WTC11 (cell line): Measurements from ENCODE around the gene RIPOR2. TPM values are rescaled to one million over a fixed set of nuclear protein-coding genes. Genes with fewer than 3 reads are reported as not detected.

Experiments used
- ATAC-seq: fragments of 200-7000 bp; cut with Tn5 transposase; 2 replicates; pipeline ENCODE4 v1.10.0; 2021; ENCODE audit warnings: mild to moderate bottlenecking, moderate library complexity
- CTCF ChIA-PET: fragments of 300-600 bp; sonication (Branson Sonifier 250); formaldehyde crosslinking; loops from one replicate; lab custom pipeline; 2021; ENCODE audit warnings: antibody characterized with exemption; lab: Charles Lee
- POLR2A ChIA-PET: fragments of 350-600 bp; sonication (Branson Sonifier 250); formaldehyde crosslinking; loops from one replicate; lab custom pipeline; 2021; ENCODE audit warnings: antibody characterized with exemption; lab: Charles Lee
- DNase-seq: peaks from one replicate; pipeline ENCODE4 v3.0.0; 2021; ENCODE audit warnings: low spot score
- H3K27ac Mint-ChIP-seq: 2 replicates; pipeline ENCODE4 v1.8.0; 2021; ENCODE audit warnings: mixed read lengths
- H3K27me3 Mint-ChIP-seq: 2 replicates; pipeline ENCODE4 v1.8.0; 2021; ENCODE audit warnings: low read depth, mild to moderate bottlenecking, moderate library complexity, mixed read lengths
- H3K36me3 Mint-ChIP-seq: 2 replicates; pipeline ENCODE4 v1.8.0; 2021; ENCODE audit warnings: mixed read lengths
- H3K4me1 Mint-ChIP-seq: 2 replicates; pipeline ENCODE4 v1.8.0; 2022; ENCODE audit warnings: mixed read lengths
- H3K4me3 Mint-ChIP-seq: 2 replicates; pipeline ENCODE4 v1.8.0; 2021; ENCODE audit warnings: mild to moderate bottlenecking, moderate library complexity, mixed read lengths
- H3K9me3 Mint-ChIP-seq: 2 replicates; pipeline ENCODE4 v1.8.0; 2021; ENCODE audit warnings: mixed read lengths
- ESRRA ChIP-seq: sonication (generic); formaldehyde crosslinking; IDR thresholded peaks from 2 replicates; pipeline ENCODE4 v1.8.1; 2022; ENCODE audit warnings: mild to moderate bottlenecking, missing genetic modification reagents, borderline replicate concordance
- FOXJ3 ChIP-seq: sonication (generic); formaldehyde crosslinking; IDR thresholded peaks from 2 replicates; pipeline ENCODE4 v1.9.0; 2021; ENCODE audit warnings: missing genetic modification reagents, mild to moderate bottlenecking, borderline replicate concordance
- FOXP1 ChIP-seq: sonication (generic); formaldehyde crosslinking; IDR thresholded peaks from 2 replicates; pipeline ENCODE4 v1.8.0; 2022; ENCODE audit warnings: missing genetic modification reagents, mild to moderate bottlenecking, moderate library complexity, borderline replicate concordance
- GABPB1 ChIP-seq: sonication (generic); formaldehyde crosslinking; IDR thresholded peaks from 2 replicates; pipeline ENCODE4 v1.8.1; 2023; ENCODE audit warnings: mild to moderate bottlenecking, missing genetic modification reagents
- KAT7 ChIP-seq: sonication (generic); formaldehyde crosslinking; IDR thresholded peaks from 2 replicates; pipeline ENCODE4 v1.8.1; 2023; ENCODE audit warnings: missing genetic modification reagents, mild to moderate bottlenecking, borderline replicate concordance
- NR3C1 ChIP-seq: sonication (generic); formaldehyde crosslinking; conservative IDR thresholded peaks from 2 replicates; pipeline ENCODE4 v1.8.1; 2023; ENCODE audit warnings: low read depth, mild to moderate bottlenecking, missing genetic modification reagents
- RORB ChIP-seq: fragments of 250-450 bp; sonication (Bioruptor Pico); IDR thresholded peaks from 2 replicates; pipeline ENCODE4 v1.9.0; 2021; ENCODE audit warnings: mild to moderate bottlenecking
- ZNF138 ChIP-seq: sonication (generic); formaldehyde crosslinking; conservative IDR thresholded peaks from 2 replicates; pipeline ENCODE4 v1.8.1; 2022; ENCODE audit warnings: mild to moderate bottlenecking, moderate library complexity, missing genetic modification reagents
- ZNF232 ChIP-seq: sonication (generic); formaldehyde crosslinking; IDR thresholded peaks from 2 replicates; pipeline ENCODE4 v1.8.0; 2022; ENCODE audit warnings: mild to moderate bottlenecking, missing genetic modification reagents
- total RNA-seq: library from RNA; stranded (reverse); gene quantifications from 3 replicates; pipeline ENCODE4 v1.2.3, GENCODE V29; 2021
- TF ChIP-seq, protein P1 (sequence below): fragments of 250-450 bp; sonication (Bioruptor Pico); IDR thresholded peaks from 2 replicates; pipeline ENCODE4 v1.9.0; 2021; ENCODE audit warnings: mild to moderate bottlenecking
- TF ChIP-seq, protein P2 (sequence below): sonication (generic); formaldehyde crosslinking; IDR thresholded peaks from 2 replicates; pipeline ENCODE4 v1.8.1; 2023; ENCODE audit warnings: mild to moderate bottlenecking, missing genetic modification reagents, moderate library complexity
- TF ChIP-seq, protein P3 (sequence below): sonication (generic); formaldehyde crosslinking; conservative IDR thresholded peaks from 2 replicates; pipeline ENCODE4 v1.8.1; 2023; ENCODE audit warnings: mild to moderate bottlenecking, low read depth, missing genetic modification reagents, moderate library complexity
- TF ChIP-seq, protein P4 (sequence below): fragments of 250-450 bp; sonication (Bioruptor Pico); IDR thresholded peaks from 2 replicates; pipeline ENCODE4 v1.8.0; 2021; ENCODE audit warnings: mild to moderate bottlenecking
- TF ChIP-seq, protein P5 (sequence below): sonication (generic); formaldehyde crosslinking; IDR thresholded peaks from 2 replicates; pipeline ENCODE4 v1.8.0; 2022; ENCODE audit warnings: mild to moderate bottlenecking, missing genetic modification reagents
- TF ChIP-seq, protein P6 (sequence below): sonication (generic); formaldehyde crosslinking; IDR thresholded peaks from 2 replicates; pipeline ENCODE4 v1.8.0; 2022; ENCODE audit warnings: missing genetic modification reagents

RIPOR2 gene
- total RNA-seq, 1 experiment from 2014 or later = 13.5 TPM

DNA sequence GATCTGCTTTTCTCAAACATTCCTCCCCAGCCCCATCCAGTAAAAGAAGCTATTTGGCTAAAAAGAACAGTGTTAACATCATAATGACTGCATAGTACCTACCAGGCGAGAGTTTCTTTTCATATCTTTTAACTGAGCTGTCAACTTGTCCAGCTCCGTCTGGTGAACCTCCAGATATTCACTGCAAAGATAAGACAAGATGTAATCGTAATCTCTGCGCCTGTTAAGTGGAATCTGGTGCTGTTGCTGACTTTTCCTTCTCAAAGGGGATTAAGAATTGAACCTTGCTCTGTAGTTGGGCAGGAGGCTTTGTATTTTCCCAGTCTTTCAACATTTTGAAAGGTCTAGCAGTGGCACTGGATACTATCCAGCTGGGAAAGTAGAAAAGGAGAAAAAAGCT is 63.0 kb downstream of the RIPOR2 start (continued):
- TF ChIP-seq, protein P1, sequence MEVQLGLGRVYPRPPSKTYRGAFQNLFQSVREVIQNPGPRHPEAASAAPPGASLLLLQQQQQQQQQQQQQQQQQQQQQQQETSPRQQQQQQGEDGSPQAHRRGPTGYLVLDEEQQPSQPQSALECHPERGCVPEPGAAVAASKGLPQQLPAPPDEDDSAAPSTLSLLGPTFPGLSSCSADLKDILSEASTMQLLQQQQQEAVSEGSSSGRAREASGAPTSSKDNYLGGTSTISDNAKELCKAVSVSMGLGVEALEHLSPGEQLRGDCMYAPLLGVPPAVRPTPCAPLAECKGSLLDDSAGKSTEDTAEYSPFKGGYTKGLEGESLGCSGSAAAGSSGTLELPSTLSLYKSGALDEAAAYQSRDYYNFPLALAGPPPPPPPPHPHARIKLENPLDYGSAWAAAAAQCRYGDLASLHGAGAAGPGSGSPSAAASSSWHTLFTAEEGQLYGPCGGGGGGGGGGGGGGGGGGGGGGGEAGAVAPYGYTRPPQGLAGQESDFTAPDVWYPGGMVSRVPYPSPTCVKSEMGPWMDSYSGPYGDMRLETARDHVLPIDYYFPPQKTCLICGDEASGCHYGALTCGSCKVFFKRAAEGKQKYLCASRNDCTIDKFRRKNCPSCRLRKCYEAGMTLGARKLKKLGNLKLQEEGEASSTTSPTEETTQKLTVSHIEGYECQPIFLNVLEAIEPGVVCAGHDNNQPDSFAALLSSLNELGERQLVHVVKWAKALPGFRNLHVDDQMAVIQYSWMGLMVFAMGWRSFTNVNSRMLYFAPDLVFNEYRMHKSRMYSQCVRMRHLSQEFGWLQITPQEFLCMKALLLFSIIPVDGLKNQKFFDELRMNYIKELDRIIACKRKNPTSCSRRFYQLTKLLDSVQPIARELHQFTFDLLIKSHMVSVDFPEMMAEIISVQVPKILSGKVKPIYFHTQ = no peak
- TF ChIP-seq, protein P2, sequence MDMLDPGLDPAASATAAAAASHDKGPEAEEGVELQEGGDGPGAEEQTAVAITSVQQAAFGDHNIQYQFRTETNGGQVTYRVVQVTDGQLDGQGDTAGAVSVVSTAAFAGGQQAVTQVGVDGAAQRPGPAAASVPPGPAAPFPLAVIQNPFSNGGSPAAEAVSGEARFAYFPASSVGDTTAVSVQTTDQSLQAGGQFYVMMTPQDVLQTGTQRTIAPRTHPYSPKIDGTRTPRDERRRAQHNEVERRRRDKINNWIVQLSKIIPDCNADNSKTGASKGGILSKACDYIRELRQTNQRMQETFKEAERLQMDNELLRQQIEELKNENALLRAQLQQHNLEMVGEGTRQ (CRISPR knock-in tag) = no peak
- TF ChIP-seq, protein P3, sequence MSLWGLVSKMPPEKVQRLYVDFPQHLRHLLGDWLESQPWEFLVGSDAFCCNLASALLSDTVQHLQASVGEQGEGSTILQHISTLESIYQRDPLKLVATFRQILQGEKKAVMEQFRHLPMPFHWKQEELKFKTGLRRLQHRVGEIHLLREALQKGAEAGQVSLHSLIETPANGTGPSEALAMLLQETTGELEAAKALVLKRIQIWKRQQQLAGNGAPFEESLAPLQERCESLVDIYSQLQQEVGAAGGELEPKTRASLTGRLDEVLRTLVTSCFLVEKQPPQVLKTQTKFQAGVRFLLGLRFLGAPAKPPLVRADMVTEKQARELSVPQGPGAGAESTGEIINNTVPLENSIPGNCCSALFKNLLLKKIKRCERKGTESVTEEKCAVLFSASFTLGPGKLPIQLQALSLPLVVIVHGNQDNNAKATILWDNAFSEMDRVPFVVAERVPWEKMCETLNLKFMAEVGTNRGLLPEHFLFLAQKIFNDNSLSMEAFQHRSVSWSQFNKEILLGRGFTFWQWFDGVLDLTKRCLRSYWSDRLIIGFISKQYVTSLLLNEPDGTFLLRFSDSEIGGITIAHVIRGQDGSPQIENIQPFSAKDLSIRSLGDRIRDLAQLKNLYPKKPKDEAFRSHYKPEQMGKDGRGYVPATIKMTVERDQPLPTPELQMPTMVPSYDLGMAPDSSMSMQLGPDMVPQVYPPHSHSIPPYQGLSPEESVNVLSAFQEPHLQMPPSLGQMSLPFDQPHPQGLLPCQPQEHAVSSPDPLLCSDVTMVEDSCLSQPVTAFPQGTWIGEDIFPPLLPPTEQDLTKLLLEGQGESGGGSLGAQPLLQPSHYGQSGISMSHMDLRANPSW (CRISPR knock-in tag) = no peak
- TF ChIP-seq RORB (CRISPR knock-in tag) (no peak), ZNF138 (CRISPR knock-in tag) (no peak), KAT7 (CRISPR knock-in tag) (no peak)

DNA sequence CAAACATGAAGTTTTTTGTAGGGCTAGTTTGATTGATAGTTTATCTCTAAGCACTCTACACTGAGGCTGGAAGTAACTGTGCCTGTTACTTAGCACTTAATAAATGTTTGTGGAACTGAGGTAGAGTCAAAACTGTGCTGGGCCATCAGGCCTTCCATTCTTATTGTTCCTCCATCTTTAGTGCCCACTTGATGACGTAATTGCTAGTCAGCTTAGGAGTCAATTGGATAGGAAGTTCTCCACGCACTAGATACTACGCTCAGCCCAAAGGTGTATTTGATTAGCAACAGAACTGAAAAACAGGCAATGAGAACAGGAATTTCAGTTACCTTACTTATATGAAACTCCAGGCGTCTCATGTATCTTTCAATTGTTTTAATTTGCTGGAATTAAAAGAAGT is 67.0 kb downstream of the RIPOR2 start:
- H3K9me3 Mint-ChIP-seq = no peaks in the 10 kb centered on the region
- H3K27ac Mint-ChIP-seq = no peak overlapping the region
- CTCF ChIA-PET = no interaction called here
- H3K4me3 Mint-ChIP-seq = no peak overlapping the region
- H3K4me1 Mint-ChIP-seq = peaks cover 16% of the 10 kb centered on the region
- POLR2A ChIA-PET = no interaction called here
- H3K27me3 Mint-ChIP-seq = no peaks in the 10 kb centered on the region
- ATAC-seq = no peak
- peaks cover 5% of the 10 kb centered on the region for H3K36me3 Mint-ChIP-seq
- DNase-seq = no peak
- TF ChIP-seq, protein P4, sequence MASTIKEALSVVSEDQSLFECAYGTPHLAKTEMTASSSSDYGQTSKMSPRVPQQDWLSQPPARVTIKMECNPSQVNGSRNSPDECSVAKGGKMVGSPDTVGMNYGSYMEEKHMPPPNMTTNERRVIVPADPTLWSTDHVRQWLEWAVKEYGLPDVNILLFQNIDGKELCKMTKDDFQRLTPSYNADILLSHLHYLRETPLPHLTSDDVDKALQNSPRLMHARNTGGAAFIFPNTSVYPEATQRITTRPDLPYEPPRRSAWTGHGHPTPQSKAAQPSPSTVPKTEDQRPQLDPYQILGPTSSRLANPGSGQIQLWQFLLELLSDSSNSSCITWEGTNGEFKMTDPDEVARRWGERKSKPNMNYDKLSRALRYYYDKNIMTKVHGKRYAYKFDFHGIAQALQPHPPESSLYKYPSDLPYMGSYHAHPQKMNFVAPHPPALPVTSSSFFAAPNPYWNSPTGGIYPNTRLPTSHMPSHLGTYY (CRISPR knock-in tag) = no peak

DNA sequence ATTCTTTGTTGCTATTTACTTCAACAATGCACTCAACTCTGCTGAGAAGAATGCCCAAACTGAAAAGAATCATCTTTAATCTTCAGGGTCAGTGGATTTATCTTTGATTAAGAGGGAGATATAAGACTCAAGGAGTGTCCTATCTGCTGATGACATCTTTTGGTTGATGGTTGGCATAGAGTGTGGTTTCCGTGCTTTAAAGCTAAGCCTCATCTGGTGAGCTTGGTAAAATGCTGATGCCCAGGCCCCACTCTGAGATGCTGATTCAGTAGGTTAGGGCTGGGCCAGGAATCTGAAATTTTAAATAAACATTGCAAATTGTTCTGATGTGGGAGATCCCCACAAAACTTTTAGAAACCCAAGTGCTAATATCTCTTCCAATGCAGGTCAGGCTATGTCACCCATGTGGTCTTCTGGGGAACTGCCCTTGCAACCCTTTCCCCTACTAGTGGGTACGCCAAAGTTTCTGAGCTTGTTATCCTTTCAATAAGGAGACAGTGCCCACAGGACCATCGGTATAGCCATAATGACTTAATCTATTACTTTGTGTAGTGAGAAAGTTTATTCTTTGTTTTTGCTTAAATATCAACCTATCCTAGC is 68.6 kb downstream of the RIPOR2 start:
- Mint-ChIP-seq H3K4me1 (peaks cover 6% of the 10 kb centered on the region), H3K27me3 (no peaks in the 10 kb centered on the region), H3K9me3 (no peaks in the 10 kb centered on the region), H3K36me3 (0 out of 2 replicates have a peak, but pooled peaks cover 2% of the 10 kb centered on the region), H3K27ac (no peak overlapping the region), H3K4me3 (no peak overlapping the region)
- ChIA-PET CTCF (interaction anchor here (0.6 to 3.6 kb wide), 9 partner anchors 10 to 160 kb away, joined by 3 to 21 read pairs (median 4); no protein-coding TSS in a partner anchor), POLR2A (interaction anchor here (0.7 kb wide), 1 partner anchor 107 kb away, joined by 3 read pairs; no protein-coding TSS in a partner anchor)
- no peak for ATAC-seq
- DNase-seq = no peak
- TF ChIP-seq, protein P5, sequence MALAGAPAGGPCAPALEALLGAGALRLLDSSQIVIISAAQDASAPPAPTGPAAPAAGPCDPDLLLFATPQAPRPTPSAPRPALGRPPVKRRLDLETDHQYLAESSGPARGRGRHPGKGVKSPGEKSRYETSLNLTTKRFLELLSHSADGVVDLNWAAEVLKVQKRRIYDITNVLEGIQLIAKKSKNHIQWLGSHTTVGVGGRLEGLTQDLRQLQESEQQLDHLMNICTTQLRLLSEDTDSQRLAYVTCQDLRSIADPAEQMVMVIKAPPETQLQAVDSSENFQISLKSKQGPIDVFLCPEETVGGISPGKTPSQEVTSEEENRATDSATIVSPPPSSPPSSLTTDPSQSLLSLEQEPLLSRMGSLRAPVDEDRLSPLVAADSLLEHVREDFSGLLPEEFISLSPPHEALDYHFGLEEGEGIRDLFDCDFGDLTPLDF (CRISPR knock-in tag) = no peak
- no peak for TF ChIP-seq ZNF138 (CRISPR knock-in tag)
- no peak for TF ChIP-seq ZNF232 (CRISPR knock-in tag)
- no peak for TF ChIP-seq FOXJ3 (CRISPR knock-in tag)
- TF ChIP-seq GABPB1 (CRISPR knock-in tag) = no peak
- no peak for TF ChIP-seq NR3C1 (CRISPR knock-in tag)
- no peak for TF ChIP-seq RORB (CRISPR knock-in tag)
- no peak for TF ChIP-seq ESRRA
- no peak for TF ChIP-seq FOXP1
- TF ChIP-seq, protein P1 = no peak
- TF ChIP-seq, protein P6, sequence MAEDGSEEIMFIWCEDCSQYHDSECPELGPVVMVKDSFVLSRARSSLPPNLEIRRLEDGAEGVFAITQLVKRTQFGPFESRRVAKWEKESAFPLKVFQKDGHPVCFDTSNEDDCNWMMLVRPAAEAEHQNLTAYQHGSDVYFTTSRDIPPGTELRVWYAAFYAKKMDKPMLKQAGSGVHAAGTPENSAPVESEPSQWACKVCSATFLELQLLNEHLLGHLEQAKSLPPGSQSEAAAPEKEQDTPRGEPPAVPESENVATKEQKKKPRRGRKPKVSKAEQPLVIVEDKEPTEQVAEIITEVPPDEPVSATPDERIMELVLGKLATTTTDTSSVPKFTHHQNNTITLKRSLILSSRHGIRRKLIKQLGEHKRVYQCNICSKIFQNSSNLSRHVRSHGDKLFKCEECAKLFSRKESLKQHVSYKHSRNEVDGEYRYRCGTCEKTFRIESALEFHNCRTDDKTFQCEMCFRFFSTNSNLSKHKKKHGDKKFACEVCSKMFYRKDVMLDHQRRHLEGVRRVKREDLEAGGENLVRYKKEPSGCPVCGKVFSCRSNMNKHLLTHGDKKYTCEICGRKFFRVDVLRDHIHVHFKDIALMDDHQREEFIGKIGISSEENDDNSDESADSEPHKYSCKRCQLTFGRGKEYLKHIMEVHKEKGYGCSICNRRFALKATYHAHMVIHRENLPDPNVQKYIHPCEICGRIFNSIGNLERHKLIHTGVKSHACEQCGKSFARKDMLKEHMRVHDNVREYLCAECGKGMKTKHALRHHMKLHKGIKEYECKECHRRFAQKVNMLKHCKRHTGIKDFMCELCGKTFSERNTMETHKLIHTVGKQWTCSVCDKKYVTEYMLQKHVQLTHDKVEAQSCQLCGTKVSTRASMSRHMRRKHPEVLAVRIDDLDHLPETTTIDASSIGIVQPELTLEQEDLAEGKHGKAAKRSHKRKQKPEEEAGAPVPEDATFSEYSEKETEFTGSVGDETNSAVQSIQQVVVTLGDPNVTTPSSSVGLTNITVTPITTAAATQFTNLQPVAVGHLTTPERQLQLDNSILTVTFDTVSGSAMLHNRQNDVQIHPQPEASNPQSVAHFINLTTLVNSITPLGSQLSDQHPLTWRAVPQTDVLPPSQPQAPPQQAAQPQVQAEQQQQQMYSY = no peak
